Putamen (tissue), 1 donor: Measurements from ENCODE around the gene MAPK8.
"Not testable (repeated sequence)": the region's sequence is repeated elsewhere in the genome, so short reads cannot be mapped to it uniquely, and the experiment has no call there.

Experiments used
- DNase-seq: peaks from one replicate; pipeline ENCODE4 v3.0.0-alpha.2; 2016; ENCODE audit warnings: low spot score

Gene MAPK8

GRCh38 chr10:48418189-48418788 lies 111.8 kb downstream of the MAPK8 start:
- no peak for DNase-seq

GRCh38 chr10:48419714-48420113 lies 113.2 kb downstream of the MAPK8 start:
- DNase-seq, result no peak

- DNase-seq, result not testable (repeated sequence)
Observed at GRCh38 chr10:48421862-48422261, 115.4 kb downstream of the MAPK8 start.

GRCh38 chr10:48423884-48424283 lies 117.4 kb downstream of the MAPK8 start:
- DNase-seq, result no peak

- no peak for DNase-seq
Observed at GRCh38 chr10:48428896-48429295, 122.4 kb downstream of the MAPK8 start.

GRCh38 chr10:48429309-48429708 lies 122.8 kb downstream of the MAPK8 start:
- DNase-seq, result no peak

GRCh38 chr10:48430402-48430993 lies 124.0 kb downstream of the MAPK8 start:
- no peak for DNase-seq

GRCh38 chr10:48431871-48432270 lies 125.4 kb downstream of the MAPK8 start:
- DNase-seq, result no peak

GRCh38 chr10:48437546-48437945 lies 131.1 kb downstream of the MAPK8 start:
- no peak for DNase-seq

- no peak for DNase-seq
Observed at GRCh38 chr10:48439031-48439430, 132.6 kb downstream of the MAPK8 start.

- DNase-seq, result no peak
Observed at GRCh38 chr10:48439581-48440041, 133.1 kb downstream of the MAPK8 start.

- no peak for DNase-seq
Observed at GRCh38 chr10:48440771-48441170, 134.3 kb downstream of the MAPK8 start.

- no peak for DNase-seq
Observed at GRCh38 chr10:48442090-48442808, 135.8 kb downstream of the MAPK8 start.

- no peak for DNase-seq
Observed at GRCh38 chr10:48442809-48443177, 136.3 kb downstream of the MAPK8 start.

- DNase-seq, result no peak
Observed at GRCh38 chr10:48444266-48444665, 137.8 kb downstream of the MAPK8 start.

GRCh38 chr10:48444861-48445841 lies 138.7 kb downstream of the MAPK8 start:
- no peak for DNase-seq

- no peak for DNase-seq
Observed at GRCh38 chr10:48445932-48446331, 139.5 kb downstream of the MAPK8 start.

- DNase-seq, result no peak
Observed at GRCh38 chr10:48446785-48447184, 140.3 kb downstream of the MAPK8 start.

- DNase-seq, result no peak
Observed at GRCh38 chr10:48447356-48448215, 141.1 kb downstream of the MAPK8 start.

GRCh38 chr10:48448796-48449195 lies 142.3 kb downstream of the MAPK8 start:
- no peak for DNase-seq
